Right lobe of liver (tissue), 4 donors: ENCODE data around the gene ASB2.

ENCODE experiments used
- POLR2A ChIP-seq: fragments of 450-650 bp; IDR thresholded peaks from one replicate; pipeline ENCODE4 v1.6.1; 2017; ENCODE audit warnings: antibody characterized with exemption, mild to moderate bottlenecking
- TF ChIP-seq, protein P1 (sequence below), 4 donors: fragments of 200-600 bp in 3 of 4; fragments of 450-650 bp in 1 of 4; IDR thresholded peaks; one replicate each; pipeline versions ENCODE4 v1.5.1 to v1.8.0; 2016 to 2022; ENCODE audit warnings: antibody characterized with exemption in 4 of 4, mild to moderate bottlenecking in 2 of 4
- donor health status: DM: no; HTN: no; CAD: no.
- donor health status: DM: no; HTN: no; CAD: no.
- donor health status: DM: no; HTN: yes; CAD: no.

DNA sequence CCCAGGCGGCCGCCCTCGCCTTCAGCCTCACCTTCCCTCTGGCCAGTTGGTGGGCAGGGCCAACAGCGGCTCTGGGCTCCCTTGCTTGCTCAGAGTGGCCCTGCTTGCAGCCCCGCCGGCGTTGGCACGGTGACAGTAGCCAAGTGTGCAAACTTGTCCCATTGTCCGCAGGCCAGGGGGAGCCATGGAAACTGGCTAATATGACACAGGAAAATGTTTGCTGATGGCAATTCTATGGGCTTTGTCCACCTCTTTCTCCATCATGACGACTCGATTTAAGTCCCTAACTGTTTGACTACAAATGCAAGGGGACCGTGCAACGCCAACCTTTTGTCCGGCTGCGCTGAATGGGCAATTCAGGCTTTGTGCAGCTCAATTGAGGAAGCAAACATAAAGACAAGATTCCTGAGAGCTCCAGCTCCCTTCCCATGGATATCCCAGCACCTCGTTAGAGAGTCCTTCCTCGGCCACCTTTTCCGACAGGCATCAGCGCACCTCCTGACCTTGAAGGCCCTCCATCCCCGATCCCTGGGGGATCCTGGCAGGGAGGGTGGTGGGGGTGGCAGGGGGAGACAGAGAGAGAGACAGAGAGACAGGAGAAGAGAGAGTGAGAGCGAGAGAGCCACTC, 50.0 kb downstream of the ASB2 start:
- TF ChIP-seq, protein P1, sequence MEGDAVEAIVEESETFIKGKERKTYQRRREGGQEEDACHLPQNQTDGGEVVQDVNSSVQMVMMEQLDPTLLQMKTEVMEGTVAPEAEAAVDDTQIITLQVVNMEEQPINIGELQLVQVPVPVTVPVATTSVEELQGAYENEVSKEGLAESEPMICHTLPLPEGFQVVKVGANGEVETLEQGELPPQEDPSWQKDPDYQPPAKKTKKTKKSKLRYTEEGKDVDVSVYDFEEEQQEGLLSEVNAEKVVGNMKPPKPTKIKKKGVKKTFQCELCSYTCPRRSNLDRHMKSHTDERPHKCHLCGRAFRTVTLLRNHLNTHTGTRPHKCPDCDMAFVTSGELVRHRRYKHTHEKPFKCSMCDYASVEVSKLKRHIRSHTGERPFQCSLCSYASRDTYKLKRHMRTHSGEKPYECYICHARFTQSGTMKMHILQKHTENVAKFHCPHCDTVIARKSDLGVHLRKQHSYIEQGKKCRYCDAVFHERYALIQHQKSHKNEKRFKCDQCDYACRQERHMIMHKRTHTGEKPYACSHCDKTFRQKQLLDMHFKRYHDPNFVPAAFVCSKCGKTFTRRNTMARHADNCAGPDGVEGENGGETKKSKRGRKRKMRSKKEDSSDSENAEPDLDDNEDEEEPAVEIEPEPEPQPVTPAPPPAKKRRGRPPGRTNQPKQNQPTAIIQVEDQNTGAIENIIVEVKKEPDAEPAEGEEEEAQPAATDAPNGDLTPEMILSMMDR (IDR thresholded peaks at IDR 0.05), result no peak
- no peak for TF ChIP-seq POLR2A
